HCT116 (cell line): ENCODE measurements around the gene ARHGDIA. TPM values are rescaled to one million over a fixed set of nuclear protein-coding genes. Genes with fewer than 3 reads are reported as not detected.

Experiments
- ATAC-seq: fragments of 200-7000 bp; cut with Tn5 transposase; 2 replicates; pipeline ENCODE4 v1.9.1; 2020; ENCODE audit warnings: mild to moderate bottlenecking, moderate library complexity
- BruUV-seq: library from RNA; stranded (reverse); fragments of 400-500 nt; replicated peaks from 2 replicates; lab custom pipeline; 2021; lab: Mats Ljungman, UMichigan
- CTCF ChIA-PET: fragments of 300-600 bp; sonication (Branson Sonifier 250); formaldehyde crosslinking; loops from one replicate; lab custom pipeline; 2021; ENCODE audit warnings: antibody characterized with exemption; lab: Charles Lee
- POLR2A ChIA-PET: fragments of 300-600, 350-600 bp; sonication (Branson Sonifier 250); formaldehyde crosslinking; loops from one replicate; lab custom pipeline; 2021; ENCODE audit warnings: antibody characterized with exemption; lab: Charles Lee
- RAD21 ChIA-PET, 2 experiments: fragments of 300-600 bp; sonication (Branson Sonifier 250); formaldehyde crosslinking; loops; one replicate each; lab custom pipeline; 2023; ENCODE audit warnings: low total read pairs in 2 of 2; ENCODE audit not compliant: uncharacterized antibody in 2 of 2, unreplicated experiment in 2 of 2, low non-redundant PET in 1 of 2; lab: Charles Lee
- DNase-seq: peaks from one replicate; pipeline ENCODE4 v3.0.0-alpha.2; 2010; ENCODE audit warnings: low read depth, low spot score
- H2AFZ ChIP-seq: fragments of 200-600 bp; shearing (Covaris generic), sonication (generic); 2 replicates; pipeline ENCODE4 v1.6.1; 2017; ENCODE audit warnings: low read depth, mixed run types, mixed read lengths, antibody characterized with exemption, low read length; ENCODE audit not compliant: poor library complexity, severe bottlenecking
- H3K27ac ChIP-seq: 2 replicates; pipeline ENCODE4 v1.5.1; 2012; ENCODE audit warnings: low read depth, low read length
- H3K27me3 ChIP-seq: fragments of 200-600 bp; sonication (generic); 2 replicates; pipeline ENCODE4 v1.6.1; 2016; ENCODE audit warnings: mixed run types, low read length, mixed read lengths; ENCODE audit not compliant: insufficient read depth
- H3K36me3 ChIP-seq, 2 experiments: fragments of 200-500 bp in 1 of 2; fragments of 200-600 bp in 1 of 2; sonication (Bioruptor generic) in 1 of 2; sonication (generic) in 1 of 2; 2 replicates each; pipeline versions ENCODE4 v1.5.1 to v1.6.1; 2014 to 2016; ENCODE audit warnings: low read length in 2 of 2, inconsistent platforms in 1 of 2, mixed read lengths in 1 of 2, mixed run types in 1 of 2; ENCODE audit not compliant: insufficient read depth in 2 of 2, control insufficient read depth in 1 of 2
- H3K4me1 ChIP-seq, 2 experiments: fragments of 200-600 bp in 1 of 2; sonication (generic) in 1 of 2; 2 replicates each; pipeline versions ENCODE4 v1.5.1 to v1.6.1; 2012 to 2017; ENCODE audit warnings: low read length in 2 of 2, inconsistent platforms in 1 of 2, mild to moderate bottlenecking in 1 of 2, mixed read lengths in 1 of 2, mixed run types in 1 of 2, moderate library complexity in 1 of 2; ENCODE audit not compliant: insufficient read depth in 2 of 2, control insufficient read depth in 1 of 2
- H3K4me2 ChIP-seq: fragments of 200-600 bp; sonication (generic); 2 replicates; pipeline ENCODE4 v1.6.1; 2017; ENCODE audit warnings: mixed run types, low read length, mixed read lengths
- H3K4me3 ChIP-seq, 2 experiments: fragments of 200-600 bp in 1 of 2; sonication (generic) in 1 of 2; replicated peaks in 1 of 2; 2 replicates each; pipeline ENCODE4 v1.5.1; 2011 to 2016; ENCODE audit warnings: low read length in 2 of 2, control low read depth in 1 of 2, low read depth in 1 of 2, mild to moderate bottlenecking in 1 of 2, mixed read lengths in 1 of 2, mixed run types in 1 of 2
- H3K79me2 ChIP-seq: fragments of 200-600 bp; sonication (generic); 2 replicates; pipeline ENCODE4 v1.6.1; 2017; ENCODE audit warnings: mild to moderate bottlenecking, mixed run types, low read length, moderate library complexity, mixed read lengths; ENCODE audit not compliant: insufficient read depth
- H3K9ac ChIP-seq: fragments of 200-600 bp; sonication (generic); 2 replicates; pipeline ENCODE4 v1.6.1; 2016; ENCODE audit warnings: low read length, mixed read lengths
- H3K9me2 ChIP-seq: fragments of 200-600 bp; sonication (generic), shearing (Covaris generic); 2 replicates; pipeline ENCODE4 v1.6.1; 2017; ENCODE audit warnings: mixed run types, mild to moderate bottlenecking, moderate library complexity; ENCODE audit not compliant: insufficient read depth
- H3K9me3 ChIP-seq, 2 experiments: fragments of 200-500 bp in 1 of 2; fragments of 200-600 bp in 1 of 2; sonication (Bioruptor generic) in 1 of 2; sonication (generic) in 1 of 2; 2 replicates each; pipeline ENCODE4 v1.6.1; 2014 to 2017; ENCODE audit warnings: low read length in 2 of 2, mixed read lengths in 2 of 2, inconsistent platforms in 1 of 2, low read depth in 1 of 2, mild to moderate bottlenecking in 1 of 2, mixed run types in 1 of 2, moderate library complexity in 1 of 2; ENCODE audit not compliant: control insufficient read depth in 1 of 2, insufficient read depth in 1 of 2
- H4K20me1 ChIP-seq: fragments of 200-600 bp; sonication (generic), shearing (Covaris generic); 2 replicates; pipeline ENCODE4 v1.6.1; 2017; ENCODE audit warnings: mixed run types, mild to moderate bottlenecking, moderate library complexity; ENCODE audit not compliant: insufficient read depth
- ATF3 ChIP-seq: IDR thresholded peaks from 2 replicates; pipeline ENCODE4 v1.6.1; 2012
- ELF1 ChIP-seq: IDR thresholded peaks from 2 replicates; pipeline ENCODE4 v1.6.1; 2012; ENCODE audit warnings: low read depth, borderline replicate concordance
- FOSL1 ChIP-seq: IDR thresholded peaks from 2 replicates; pipeline ENCODE4 v1.6.1; 2012; ENCODE audit warnings: low read depth
- JUND ChIP-seq: IDR thresholded peaks from 2 replicates; pipeline ENCODE4 v1.6.1; 2012
- MAX ChIP-seq: IDR thresholded peaks from 2 replicates; pipeline ENCODE4 v1.6.1; 2012
- REST ChIP-seq: IDR thresholded peaks from 2 replicates; pipeline ENCODE4 v1.6.1; 2012; ENCODE audit warnings: low read depth
- SIN3A ChIP-seq: IDR thresholded peaks from 2 replicates; pipeline ENCODE4 v1.6.1; 2012; ENCODE audit warnings: low read depth
- TCF7L2 ChIP-seq: IDR thresholded peaks from 2 replicates; pipeline ENCODE4 v1.7.0; 2011; ENCODE audit warnings: borderline replicate concordance, inconsistent platforms; ENCODE audit not compliant: insufficient read depth, insufficient read length; ENCODE audit errors: extremely low read depth
- YY1 ChIP-seq: IDR thresholded peaks from 2 replicates; pipeline ENCODE4 v1.6.1; 2011; ENCODE audit warnings: low read length, low read depth, moderate library complexity, mild to moderate bottlenecking; ENCODE audit not compliant: insufficient replicate concordance; ENCODE audit errors: extremely low read depth
- ZFX ChIP-seq: fragments of 450-650 bp; IDR thresholded peaks from 2 replicates; pipeline ENCODE4 v1.6.1; 2017
- ZNF274 ChIP-seq: fragments of 200-500 bp; sonication (Bioruptor generic); IDR thresholded peaks from 2 replicates; pipeline ENCODE4 v1.6.1; 2014; ENCODE audit warnings: mild to moderate bottlenecking, low read depth, low read length, inconsistent platforms
- intact Hi-C: fragments of 100-400 bp; cut with micrococcal nuclease; formaldehyde crosslinking; loops from 2 replicates; pipeline ENCODE4 v1.10.0; 2022
- total RNA-seq: library from RNA; stranded (reverse); gene quantifications from one replicate; pipeline ENCODE4 v1.2.1, GENCODE V29; 2021; ENCODE audit not compliant: unreplicated experiment

ARHGDIA gene
- total RNA-seq, 1 experiment from 2014 or later = 554 TPM

- Histone ChIP-seq H3K4me2 (no peak overlapping the region), H4K20me1 (no peaks in the 10 kb centered on the region), H3K27me3 (no peaks in the 10 kb centered on the region), H3K9me3 (no peaks in the 10 kb centered on the region), H3K27ac (no peak overlapping the region; the same call in 1 of the 2 replicates), H3K9me2 (no peaks in the 10 kb centered on the region), H3K4me1 (peaks cover 21 to 24% of the 10 kb centered on the region in 2 experiments), H3K4me3 (no peak overlapping the region), H3K79me2 (no peaks in the 10 kb centered on the region), H3K36me3 (no peaks in the 10 kb centered on the region), H3K9ac (no peak overlapping the region), H2AFZ (no peak overlapping the region)
- no TSS peak for BruUV-seq
- ChIA-PET POLR2A (interaction anchor here (2.4 kb wide), 1 partner anchor 10 kb away, joined by 8 read pairs; the partner anchor contains the start of gene MCRIP1), RAD21 (no interaction called here), CTCF (interaction anchor here (1.5 kb wide), 1 partner anchor 15 kb away, joined by 8 read pairs; no protein-coding TSS in a partner anchor)
- no peak for ATAC-seq
- intact Hi-C loops = no loop called here
- no peak for DNase-seq
- TF ChIP-seq ZNF274 = no peak
- TF ChIP-seq ATF3 = no peak
- TF ChIP-seq FOSL1 = no peak
- no peak for TF ChIP-seq JUND
- no peak for TF ChIP-seq SIN3A
- TF ChIP-seq ELF1 = no peak
- no peak for TF ChIP-seq ZFX
- TF ChIP-seq REST = no peak
- no peak for TF ChIP-seq MAX
- no peak for TF ChIP-seq TCF7L2
- TF ChIP-seq YY1 = no peak
Observed at GRCh38 chr17:81822996-81823819, 47.9 kb downstream of the ARHGDIA start.
